DOHH2 (cell line): Measurements from ENCODE around the gene RHD.

Experiments used
- H3F3A ChIP-seq: fragments of 200-600 bp; sonication (generic), shearing (Covaris generic); 2 replicates; pipeline ENCODE4 v1.6.0; 2016; ENCODE audit warnings: antibody characterized with exemption, mild to moderate bottlenecking; ENCODE audit not compliant: control insufficient read depth, insufficient read depth
- H3K27ac ChIP-seq: fragments of 200-600 bp; sonication (generic); 2 replicates; pipeline ENCODE4 v1.5.1; 2014; ENCODE audit warnings: low read depth, mild to moderate bottlenecking, low read length, moderate library complexity
- H3K27me3 ChIP-seq: fragments of 200-600 bp; sonication (generic); 2 replicates; pipeline ENCODE4 v1.6.1; 2014; ENCODE audit warnings: mild to moderate bottlenecking, low read length, mixed read lengths; ENCODE audit not compliant: control insufficient read depth
- H3K36me3 ChIP-seq: fragments of 200-600 bp; sonication (generic); 2 replicates; pipeline ENCODE4 v1.6.1; 2014; ENCODE audit warnings: mild to moderate bottlenecking, low read length, moderate library complexity, mixed read lengths; ENCODE audit not compliant: control insufficient read depth
- H3K4me1 ChIP-seq: fragments of 200-600 bp; sonication (generic); 2 replicates; pipeline ENCODE4 v1.6.1; 2014; ENCODE audit warnings: mild to moderate bottlenecking, low read length, mixed read lengths; ENCODE audit not compliant: control insufficient read depth
- H3K4me2 ChIP-seq: fragments of 200-600 bp; sonication (generic); 2 replicates; pipeline ENCODE4 v1.6.0; 2014; ENCODE audit warnings: mild to moderate bottlenecking, low read length, moderate library complexity
- H3K4me3 ChIP-seq: fragments of 200-600 bp; sonication (generic); 2 replicates; pipeline ENCODE4 v1.5.1; 2014; ENCODE audit warnings: mild to moderate bottlenecking, low read length, mixed read lengths
- H3K79me2 ChIP-seq: fragments of 200-600 bp; sonication (generic); 2 replicates; pipeline ENCODE4 v1.6.1; 2014; ENCODE audit warnings: mild to moderate bottlenecking, low read length, mixed read lengths; ENCODE audit not compliant: control insufficient read depth
- H3K9me2 ChIP-seq: fragments of 200-600 bp; sonication (generic); replicated peaks from 2 replicates; pipeline ENCODE4 v1.6.1; 2014; ENCODE audit warnings: mild to moderate bottlenecking, low read length, mixed read lengths; ENCODE audit not compliant: control insufficient read depth
- H3K9me3 ChIP-seq: fragments of 200-600 bp; sonication (generic); 2 replicates; pipeline ENCODE4 v1.6.1; 2014; ENCODE audit warnings: antibody characterized with exemption, low read length, mixed read lengths; ENCODE audit not compliant: control insufficient read depth, insufficient read depth
- H4K20me1 ChIP-seq: fragments of 200-600 bp; sonication (generic); 2 replicates; pipeline ENCODE4 v1.6.0; 2014; ENCODE audit warnings: low read depth, mild to moderate bottlenecking, antibody characterized with exemption, low read length, moderate library complexity; ENCODE audit not compliant: control insufficient read depth, insufficient read depth
- CTCF ChIP-seq: fragments of 200-600 bp; sonication (generic); IDR thresholded peaks from one replicate; pipeline ENCODE4 v1.5.1; 2014; ENCODE audit warnings: antibody characterized with exemption, mild to moderate bottlenecking, low read depth, low read length; ENCODE audit not compliant: poor library complexity, severe bottlenecking
- EZH2phosphoT487 ChIP-seq: fragments of 200-600 bp; sonication (generic); IDR thresholded peaks from 2 replicates; pipeline ENCODE4 v1.6.1; 2017; ENCODE audit warnings: borderline replicate concordance, mild to moderate bottlenecking, antibody characterized with exemption, low read length, moderate library complexity, mixed read lengths

Gene RHD

GRCh38 chr1:25245809-25246599 is 26.3 kb upstream of the RHD start:
- H3K27me3 ChIP-seq, result no peaks in the 10 kb centered on the region
- no peaks in the 10 kb centered on the region for H3K9me3 ChIP-seq
- peaks cover 57% of the 10 kb centered on the region for H3K36me3 ChIP-seq
- peaks cover 11% of the 10 kb centered on the region for H4K20me1 ChIP-seq
- TF ChIP-seq CTCF (no peak), EZH2phosphoT487 (no peak)
- no peaks in the 10 kb centered on the region for H3K9me2 ChIP-seq
- peak overlapping the region; percentile 67 for H3K4me2 ChIP-seq
- H3K27ac ChIP-seq, result peak overlapping the region; percentile 86
- H3K79me2 ChIP-seq, result peaks cover 50% of the 10 kb centered on the region
- peak overlapping the region; percentile 87 for H3K4me3 ChIP-seq
- H3F3A ChIP-seq, result peaks cover 28% of the 10 kb centered on the region
- peaks cover 35% of the 10 kb centered on the region for H3K4me1 ChIP-seq

GRCh38 chr1:25246600-25247023 is 25.7 kb upstream of the RHD start:
- peaks cover 32% of the 10 kb centered on the region for H3K4me1 ChIP-seq
- peaks cover 11% of the 10 kb centered on the region for H4K20me1 ChIP-seq
- peak overlapping the region; percentile 87 for H3K4me3 ChIP-seq
- no peaks in the 10 kb centered on the region for H3K9me2 ChIP-seq
- peaks cover 28% of the 10 kb centered on the region for H3F3A ChIP-seq
- H3K79me2 ChIP-seq, result peaks cover 50% of the 10 kb centered on the region
- TF ChIP-seq CTCF (peak; percentile 16), EZH2phosphoT487 (no peak)
- H3K36me3 ChIP-seq, result peaks cover 53% of the 10 kb centered on the region
- H3K4me2 ChIP-seq, result peak overlapping the region; percentile 67
- no peaks in the 10 kb centered on the region for H3K9me3 ChIP-seq
- peak overlapping the region; percentile 86 for H3K27ac ChIP-seq
- H3K27me3 ChIP-seq, result no peaks in the 10 kb centered on the region

- H3K27me3 ChIP-seq, result no peaks in the 10 kb centered on the region
- peak within 1 kb of the TSS; percentile 67 for H3K4me2 ChIP-seq
- H3K9me2 ChIP-seq, result no peaks in the 10 kb centered on the region
- H4K20me1 ChIP-seq, result peaks cover 11% of the 10 kb centered on the region
- no peaks in the 10 kb centered on the region for H3K9me3 ChIP-seq
- peak within 1 kb of the TSS; percentile 87 for H3K4me3 ChIP-seq
- peaks cover 50% of the 10 kb centered on the region for H3K79me2 ChIP-seq
- TF ChIP-seq CTCF (no peak), EZH2phosphoT487 (no peak)
- peaks cover 23% of the 10 kb centered on the region for H3F3A ChIP-seq
- peaks cover 49% of the 10 kb centered on the region for H3K36me3 ChIP-seq
- peak within 1 kb of the TSS; percentile 86 for H3K27ac ChIP-seq
- peaks cover 31% of the 10 kb centered on the region for H3K4me1 ChIP-seq
These were observed 25.1 kb upstream of the RHD start, which contains the start of gene RSRP1 for GRCh38 chr1:25247024-25247828. TSS of gene RSRP1 (minus strand) at chr1:25247454. CDS start at chr1:25246963, 491 bp downstream.
